AG04450 (cell line): ENCODE data around the gene CADM2. TPM values are rescaled to one million over a fixed set of nuclear protein-coding genes. Genes with fewer than 3 reads are reported as not detected.

ENCODE experiments used
- CTCF ChIA-PET: fragments of 300-600, 350-600 bp; formaldehyde crosslinking; extraction: SDS; loops from one replicate; lab custom pipeline; 2022; ENCODE audit warnings: antibody characterized with exemption, inconsistent platforms; lab: Charles Lee
- POLR2A ChIA-PET: fragments of 350-600 bp; formaldehyde crosslinking; extraction: SDS; loops from one replicate; lab custom pipeline; 2021; ENCODE audit warnings: antibody characterized with exemption, inconsistent platforms; lab: Yijun Ruan, JAX
- DNase-seq: peaks from one replicate; pipeline ENCODE4 v3.0.0-alpha.2; 2011; ENCODE audit warnings: low read depth, low spot score
- H3K27ac ChIP-seq: one replicate; pipeline ENCODE4 v1.5.1; 2012; ENCODE audit warnings: low read depth, low read length, control low read depth
- H3K27me3 ChIP-seq: one replicate; pipeline ENCODE4 v1.6.0; 2012; ENCODE audit warnings: low read length; ENCODE audit not compliant: control insufficient read depth, insufficient read depth
- H3K4me3 ChIP-seq: 2 replicates; pipeline ENCODE4 v1.5.1; 2011; ENCODE audit warnings: mild to moderate bottlenecking, low read depth, low read length, control low read depth
- H3K9me3 ChIP-seq: 2 replicates; pipeline ENCODE4 v1.5.1; 2012; ENCODE audit warnings: low read length; ENCODE audit not compliant: control insufficient read depth, insufficient read depth
- polyA plus RNA-seq: library from polyadenylated mRNA; depleted of rRNA; stranded (reverse); fragments of >200 nt; gene quantifications from 2 replicates; pipeline ENCODE4 v1.2.3, GENCODE V29; 2011
- TF ChIP-seq, protein P1 (sequence below): IDR thresholded peaks from 2 replicates; pipeline ENCODE4 v1.5.1; 2011; ENCODE audit warnings: low read depth, low read length, control low read depth, inconsistent platforms

CADM2 gene
- polyA plus RNA-seq, 1 experiment: not detected

DNA sequence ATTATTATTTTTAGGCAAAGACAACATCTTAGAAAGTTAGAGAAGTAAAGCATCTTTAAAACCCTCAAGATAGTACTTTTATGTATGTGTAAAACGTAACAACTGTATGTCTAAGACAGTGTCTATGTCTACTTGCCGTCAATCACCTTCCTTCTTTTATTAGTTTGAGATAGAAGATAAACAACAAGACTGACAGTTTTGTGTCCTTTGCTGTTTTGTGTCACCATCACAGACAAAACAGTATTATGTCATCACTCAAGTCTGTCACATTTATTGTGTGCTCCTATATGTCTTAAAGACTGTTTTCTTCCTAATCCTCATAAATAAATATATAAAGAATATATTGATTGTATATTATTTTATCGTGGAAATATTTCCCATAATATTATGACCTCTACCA lies 908.3 kb downstream of the CADM2 start:
- no peak for DNase-seq
- POLR2A ChIA-PET: no interaction called here
- no peaks in the 10 kb centered on the region for H3K27me3 ChIP-seq
- H3K27ac ChIP-seq: no peak overlapping the region
- H3K9me3 ChIP-seq: peaks cover 2% of the 10 kb centered on the region; the same call in 1 of the 2 replicates
- TF ChIP-seq, protein P1, sequence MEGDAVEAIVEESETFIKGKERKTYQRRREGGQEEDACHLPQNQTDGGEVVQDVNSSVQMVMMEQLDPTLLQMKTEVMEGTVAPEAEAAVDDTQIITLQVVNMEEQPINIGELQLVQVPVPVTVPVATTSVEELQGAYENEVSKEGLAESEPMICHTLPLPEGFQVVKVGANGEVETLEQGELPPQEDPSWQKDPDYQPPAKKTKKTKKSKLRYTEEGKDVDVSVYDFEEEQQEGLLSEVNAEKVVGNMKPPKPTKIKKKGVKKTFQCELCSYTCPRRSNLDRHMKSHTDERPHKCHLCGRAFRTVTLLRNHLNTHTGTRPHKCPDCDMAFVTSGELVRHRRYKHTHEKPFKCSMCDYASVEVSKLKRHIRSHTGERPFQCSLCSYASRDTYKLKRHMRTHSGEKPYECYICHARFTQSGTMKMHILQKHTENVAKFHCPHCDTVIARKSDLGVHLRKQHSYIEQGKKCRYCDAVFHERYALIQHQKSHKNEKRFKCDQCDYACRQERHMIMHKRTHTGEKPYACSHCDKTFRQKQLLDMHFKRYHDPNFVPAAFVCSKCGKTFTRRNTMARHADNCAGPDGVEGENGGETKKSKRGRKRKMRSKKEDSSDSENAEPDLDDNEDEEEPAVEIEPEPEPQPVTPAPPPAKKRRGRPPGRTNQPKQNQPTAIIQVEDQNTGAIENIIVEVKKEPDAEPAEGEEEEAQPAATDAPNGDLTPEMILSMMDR: no peak
- H3K4me3 ChIP-seq: no peak overlapping the region
- CTCF ChIA-PET: no interaction called here

DNA sequence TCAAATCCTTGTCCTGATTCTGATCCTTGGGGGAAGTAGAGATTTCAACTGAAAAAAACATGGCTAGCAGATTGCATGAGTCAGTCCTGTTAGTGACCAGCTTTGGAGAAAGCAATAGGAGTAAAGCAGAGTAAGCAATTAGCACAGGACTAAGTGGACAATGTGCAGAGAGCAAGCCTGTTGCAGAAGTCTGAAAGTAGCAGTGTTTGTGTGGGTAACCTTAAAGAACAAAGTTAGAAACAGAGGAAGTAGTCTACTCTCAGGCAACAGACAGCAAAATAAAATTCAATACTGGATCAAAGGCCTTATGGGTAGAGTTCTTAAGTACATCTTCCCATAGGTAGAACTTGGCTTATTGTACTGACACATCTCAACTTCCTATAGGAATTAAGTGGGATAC lies 916.8 kb downstream of the CADM2 start:
- ChIA-PET POLR2A (no interaction called here), CTCF (no interaction called here)
- H3K27ac ChIP-seq: no peak overlapping the region

DNA sequence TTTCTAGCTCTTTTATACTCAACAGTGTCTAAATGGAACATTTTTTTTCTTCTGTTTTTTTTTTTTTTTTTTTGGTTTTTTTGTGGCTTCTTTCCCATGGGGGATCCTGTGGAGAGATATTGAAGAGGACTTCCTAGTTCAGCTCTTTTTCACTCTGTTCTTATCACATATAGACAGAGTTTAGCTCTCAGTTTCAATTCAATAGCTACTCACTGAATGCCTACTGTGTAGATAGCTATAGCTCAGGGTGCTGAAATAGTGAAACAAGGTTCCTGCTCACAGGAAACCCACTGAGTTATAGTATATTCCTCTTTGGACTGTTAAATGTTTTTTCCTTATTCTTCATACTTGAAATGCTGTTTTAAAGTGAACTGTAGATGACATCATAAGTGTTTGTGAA lies 918.8 kb downstream of the CADM2 start:
- Histone ChIP-seq H3K4me3 (no peak overlapping the region), H3K27ac (no peak overlapping the region), H3K27me3 (no peaks in the 10 kb centered on the region), H3K9me3 (no peaks in the 10 kb centered on the region)
- TF ChIP-seq, protein P1: no peak
- ChIA-PET CTCF (no interaction called here), POLR2A (no interaction called here)
- no peak for DNase-seq

More for the DNA sequence above, 916.8 kb downstream of the CADM2 start:
- Histone ChIP-seq H3K9me3 (no peaks in the 10 kb centered on the region), H3K4me3 (no peak overlapping the region), H3K27me3 (no peaks in the 10 kb centered on the region)
- TF ChIP-seq, protein P1: no peak
- DNase-seq: no peak

DNA sequence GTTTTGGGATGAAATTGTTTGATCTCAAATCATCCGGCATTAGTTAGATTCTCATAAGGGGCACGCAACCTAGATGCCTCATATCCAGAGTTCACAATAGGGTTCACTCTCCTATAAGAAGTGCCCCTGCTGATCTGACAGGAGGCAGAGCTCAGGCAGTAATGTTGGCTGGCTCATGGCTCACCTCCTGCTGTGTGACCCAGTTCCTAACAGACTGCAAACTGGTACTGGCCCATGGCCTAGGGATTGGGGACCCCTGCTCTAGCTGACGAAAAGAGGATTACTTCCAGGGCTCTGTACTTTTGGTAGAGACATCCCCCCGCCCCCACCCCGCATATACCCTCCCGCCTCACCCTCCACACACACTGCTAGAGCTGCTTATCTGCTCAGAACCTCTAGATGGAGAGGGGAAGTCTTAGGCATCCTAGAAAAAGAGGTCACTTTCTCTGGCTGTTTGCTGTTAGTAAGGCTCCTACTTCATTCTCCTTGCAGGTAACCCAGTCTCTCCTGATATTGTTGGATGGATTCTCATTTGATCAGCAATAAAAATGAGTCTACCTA lies 923.1 kb downstream of the CADM2 start:
- ChIA-PET CTCF (no interaction called here), POLR2A (no interaction called here)
- Histone ChIP-seq H3K4me3 (no peak overlapping the region), H3K9me3 (no peaks in the 10 kb centered on the region), H3K27me3 (no peaks in the 10 kb centered on the region), H3K27ac (no peak overlapping the region)
- DNase-seq: no peak
- TF ChIP-seq, protein P1: no peak

DNA sequence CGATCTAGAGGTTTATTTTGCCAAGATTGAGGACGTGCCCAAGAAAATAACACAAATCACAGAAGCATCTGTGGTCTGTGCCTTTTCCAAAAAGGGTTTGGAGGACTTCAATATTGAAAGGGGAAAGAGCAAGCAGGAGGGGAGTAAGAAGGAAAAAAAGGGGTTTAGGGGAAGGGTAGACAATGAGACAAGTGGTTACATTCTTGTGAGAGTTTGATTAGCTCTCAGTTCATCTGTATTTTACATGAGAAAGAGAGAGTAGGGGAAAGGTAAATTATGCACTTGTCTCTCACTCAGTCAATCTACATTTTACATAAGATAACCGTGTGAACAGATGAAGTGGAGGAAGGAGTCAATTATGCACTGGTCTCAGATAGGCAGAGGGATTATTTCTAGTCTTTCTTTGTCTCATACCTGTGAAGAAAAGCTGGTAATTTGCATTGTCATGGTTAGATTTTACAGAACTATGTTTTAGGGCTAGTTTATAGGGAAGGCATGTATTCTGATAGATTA lies 931.3 kb downstream of the CADM2 start:
- Histone ChIP-seq H3K9me3 (peaks cover 5% of the 10 kb centered on the region; the same call in 1 of the 2 replicates), H3K27ac (no peak overlapping the region), H3K27me3 (no peaks in the 10 kb centered on the region), H3K4me3 (no peak overlapping the region)
- ChIA-PET CTCF (no interaction called here), POLR2A (no interaction called here)
- no peak for DNase-seq
- TF ChIP-seq, protein P1: no peak
